Activated CD8-positive, alpha-beta memory T cell treated with anti-CD3 and anti-CD28 coated beads, Interleukin-2, amount 50 U/mL, for 1 hour (primary cell): ENCODE measurements around the gene CRHR1.
"Not testable (repeated sequence)": the region's sequence is repeated elsewhere in the genome, so short reads cannot be mapped to it uniquely, and the experiment has no call there.

ENCODE experiments used
- DNase-seq: peaks from one replicate; pipeline ENCODE4 v3.0.0-alpha.2; 2020; ENCODE audit errors: extremely low read depth

The CRHR1 gene

DNA sequence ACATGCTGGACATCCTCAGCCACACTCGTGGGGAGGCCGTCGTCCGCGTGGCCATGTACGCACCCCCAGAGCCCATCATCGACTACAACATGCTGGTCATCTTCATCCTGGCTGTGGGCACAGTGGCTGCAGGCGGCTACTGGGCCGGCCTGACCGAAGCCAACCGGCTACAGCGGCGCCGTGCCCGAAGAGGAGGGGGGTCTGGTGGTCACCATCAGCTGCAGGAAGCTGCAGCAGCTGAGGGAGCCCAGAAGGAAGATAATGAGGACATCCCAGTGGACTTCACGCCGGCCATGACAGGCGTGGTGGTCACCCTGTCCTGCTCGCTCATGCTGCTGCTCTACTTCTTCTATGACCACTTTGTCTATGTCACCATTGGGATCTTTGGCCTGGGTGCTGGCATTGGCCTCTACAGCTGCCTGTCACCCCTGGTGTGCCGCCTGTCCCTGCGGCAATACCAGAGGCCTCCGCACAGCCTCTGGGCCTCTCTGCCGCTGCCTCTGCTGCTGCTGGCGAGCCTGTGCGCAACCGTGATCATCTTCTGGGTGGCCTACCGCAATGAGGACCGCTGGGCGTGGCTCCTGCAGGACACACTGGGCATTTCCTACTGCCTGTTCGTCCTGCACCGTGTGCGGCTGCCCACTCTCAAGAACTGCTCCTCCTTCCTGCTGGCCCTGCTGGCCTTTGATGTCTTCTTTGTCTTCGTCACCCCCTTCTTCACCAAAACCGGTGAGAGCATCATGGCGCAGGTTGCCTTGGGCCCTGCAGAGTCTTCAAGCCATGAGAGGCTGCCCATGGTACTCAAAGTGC, 61.5 kb downstream of the CRHR1 start:
- no peak for DNase-seq

DNA sequence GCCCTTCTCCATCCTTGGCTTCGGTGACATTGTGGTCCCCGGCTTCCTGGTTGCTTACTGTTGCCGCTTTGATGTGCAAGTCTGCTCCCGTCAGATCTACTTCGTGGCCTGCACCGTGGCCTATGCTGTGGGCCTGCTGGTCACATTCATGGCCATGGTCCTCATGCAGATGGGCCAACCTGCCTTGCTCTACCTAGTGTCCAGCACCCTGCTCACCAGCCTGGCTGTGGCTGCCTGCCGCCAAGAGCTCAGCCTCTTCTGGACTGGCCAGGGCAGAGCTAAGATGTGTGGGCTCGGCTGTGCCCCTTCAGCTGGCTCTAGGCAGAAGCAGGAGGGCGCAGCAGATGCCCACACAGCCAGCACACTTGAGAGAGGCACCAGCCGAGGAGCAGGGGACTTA, 62.1 kb downstream of the CRHR1 start:
- no peak for DNase-seq

DNA sequence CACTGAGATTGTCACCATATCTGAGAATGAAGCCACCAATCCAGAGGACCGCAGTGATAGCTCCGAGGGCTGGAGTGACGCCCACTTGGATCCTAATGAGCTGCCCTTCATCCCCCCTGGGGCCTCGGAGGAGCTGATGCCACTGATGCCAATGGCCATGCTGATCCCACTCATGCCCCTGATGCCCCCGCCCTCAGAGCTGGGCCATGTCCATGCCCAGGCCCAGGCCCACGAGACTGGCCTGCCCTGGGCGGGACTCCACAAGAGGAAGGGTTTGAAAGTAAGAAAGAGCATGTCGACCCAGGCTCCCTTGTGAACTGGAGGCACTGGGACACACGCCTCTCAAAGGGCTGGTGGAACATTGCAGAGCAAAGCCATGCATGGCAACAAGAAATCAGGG, 62.5 kb downstream of the CRHR1 start:
- no peak for DNase-seq

DNA sequence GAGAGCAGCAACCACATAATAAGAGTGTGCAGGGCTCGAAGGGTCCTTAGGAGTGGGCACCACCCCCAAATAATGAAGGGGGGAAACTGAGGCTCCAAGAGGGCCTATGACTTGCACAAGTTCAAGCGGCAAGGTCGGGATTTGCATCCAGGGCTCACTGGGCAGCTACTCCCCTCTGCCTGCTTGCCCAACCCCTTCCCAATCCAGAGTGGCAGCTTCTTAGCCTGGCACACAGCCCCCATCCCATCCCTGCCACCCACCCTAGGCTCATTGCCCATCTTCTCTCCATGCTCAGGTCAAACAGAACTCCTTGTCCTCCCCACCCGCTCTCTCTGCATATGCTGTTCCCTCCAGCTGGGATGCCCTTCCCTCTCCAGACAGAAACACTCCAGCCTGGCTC, 63.0 kb downstream of the CRHR1 start:
- DNase-seq: no peak

DNA sequence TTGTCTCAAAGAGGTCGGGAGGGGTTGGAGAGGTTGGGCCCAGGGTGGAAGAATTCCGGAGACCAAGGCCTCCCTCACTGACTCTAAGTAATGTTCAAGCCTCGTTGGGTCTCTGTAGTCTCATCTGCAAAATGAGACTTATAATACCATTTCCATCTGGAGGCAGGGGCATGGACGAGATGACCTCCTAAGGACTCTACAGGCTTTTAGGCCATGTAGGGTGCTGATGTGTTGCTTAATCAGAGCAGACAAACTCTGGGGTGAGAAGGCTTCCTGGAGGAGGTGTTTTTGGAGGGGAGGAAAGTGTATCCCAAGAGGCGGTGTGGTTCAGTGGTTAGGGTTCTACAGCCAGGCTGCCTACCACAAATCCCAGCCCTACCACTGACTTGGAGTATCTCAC, 63.6 kb downstream of the CRHR1 start:
- no peak for DNase-seq

DNA sequence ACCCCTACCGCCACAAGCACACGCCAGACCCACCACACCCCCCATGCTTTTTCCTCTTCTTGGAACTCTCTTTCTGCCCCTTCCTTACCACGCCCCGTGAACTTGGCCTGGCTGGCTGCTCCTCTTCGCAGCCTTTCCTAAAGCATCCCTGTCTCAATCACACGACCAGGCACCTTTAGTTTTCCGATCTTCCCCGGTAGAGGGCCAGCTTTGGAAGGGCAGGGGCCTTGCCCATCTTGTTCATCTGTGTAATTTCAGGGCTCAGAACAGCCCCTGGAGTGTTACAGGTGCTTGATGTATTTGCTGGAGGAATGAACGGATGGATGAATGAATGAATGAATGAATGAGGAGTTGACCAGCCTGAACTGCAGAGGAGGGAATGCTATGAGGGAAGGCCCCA, 64.3 kb downstream of the CRHR1 start:
- DNase-seq: no peak

DNA sequence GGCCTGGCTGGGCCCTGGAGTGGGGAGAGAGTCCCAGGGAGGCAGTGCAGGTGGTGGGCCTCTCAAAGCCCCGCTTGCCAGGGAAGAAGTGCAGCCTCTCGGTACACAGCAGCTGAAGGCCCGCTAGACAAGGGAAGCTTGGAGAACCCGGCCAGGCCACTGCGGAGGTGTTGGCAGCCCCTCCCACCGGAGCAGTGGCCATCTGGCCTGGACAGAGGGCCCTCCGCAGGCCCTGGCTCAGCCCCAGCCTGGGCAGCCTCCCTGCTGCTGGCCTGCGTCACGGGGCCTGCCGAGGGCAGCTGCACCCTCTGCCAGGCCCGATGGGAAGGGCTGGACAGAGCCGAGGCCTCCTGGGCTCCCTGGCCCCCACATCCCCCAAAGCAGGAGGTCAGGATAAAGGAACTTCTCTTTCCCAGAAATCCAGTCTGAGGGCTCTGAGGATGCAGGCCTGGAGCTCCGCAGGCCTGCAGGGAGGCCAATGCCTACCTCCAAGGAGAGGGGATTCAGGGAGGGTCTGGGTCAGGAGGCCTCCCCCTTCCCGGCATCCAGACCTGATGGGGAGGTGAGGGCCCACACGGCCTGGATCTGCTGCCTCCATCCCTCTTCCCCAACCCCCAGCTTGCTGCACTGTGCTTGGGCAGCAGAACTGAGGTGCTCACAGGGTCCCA, 64.9 kb downstream of the CRHR1 start:
- DNase-seq: no peak

DNA sequence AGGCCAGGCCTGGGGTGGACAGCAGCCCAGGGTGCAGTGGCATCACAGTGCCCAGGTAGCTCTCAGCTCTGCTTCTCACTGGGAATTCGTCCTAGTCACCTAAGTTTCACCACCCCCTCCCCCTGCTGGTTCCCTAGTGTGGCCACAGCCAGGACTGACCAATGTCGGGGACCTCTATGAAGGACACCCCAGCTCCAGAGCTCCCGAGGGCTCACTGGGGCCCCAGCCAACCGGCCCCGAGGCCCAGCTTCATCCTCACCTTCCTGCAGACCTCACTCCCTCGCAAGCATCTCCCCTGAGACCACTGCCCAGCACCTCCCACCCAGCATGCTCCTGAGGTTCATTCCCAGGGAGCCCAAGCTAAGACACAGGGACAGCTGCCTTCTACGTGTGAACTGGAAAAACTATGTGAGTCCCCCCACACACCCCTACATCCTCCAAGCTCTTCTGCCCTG, 65.4 kb downstream of the CRHR1 start:
- DNase-seq: no peak

DNA sequence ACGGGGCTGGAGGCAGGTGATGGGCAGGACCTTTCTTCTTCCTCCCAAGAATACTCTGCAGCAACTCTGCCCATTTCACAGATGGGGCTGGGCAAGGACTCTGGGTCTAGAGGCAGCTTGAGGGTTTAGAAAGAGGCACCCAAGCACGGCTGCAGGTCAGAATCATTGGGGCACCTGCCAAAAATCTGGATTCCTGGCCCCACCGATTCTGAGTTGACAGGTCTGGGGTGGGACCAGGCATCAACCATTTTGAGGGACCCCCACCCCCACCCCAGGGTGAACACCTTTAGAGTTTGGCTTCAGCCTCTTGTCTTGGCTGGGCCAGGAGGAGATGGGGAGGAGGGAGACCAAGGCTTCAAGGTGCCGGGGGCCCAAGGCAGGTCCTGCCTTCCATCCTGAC, 65.9 kb downstream of the CRHR1 start:
- no peak for DNase-seq

DNA sequence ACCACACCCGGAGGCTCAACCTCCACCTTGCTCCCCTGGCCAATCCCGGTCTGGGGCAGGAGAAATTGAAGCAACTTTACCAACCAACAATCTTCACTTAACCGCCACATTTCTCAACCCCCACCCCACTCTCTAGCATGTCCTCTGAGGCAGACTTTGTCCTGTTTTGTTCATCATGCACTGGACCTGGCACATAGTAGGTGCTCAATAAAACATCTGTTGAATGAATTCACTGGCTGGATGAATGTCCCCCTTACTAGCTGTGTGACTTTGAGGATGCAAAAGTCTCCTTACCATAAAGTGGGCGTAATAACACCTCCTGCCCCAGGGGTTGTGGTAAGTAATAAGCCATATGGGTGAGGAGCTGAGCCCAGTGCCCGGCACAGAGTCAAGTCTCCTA, 66.3 kb downstream of the CRHR1 start:
- DNase-seq: no peak

DNA sequence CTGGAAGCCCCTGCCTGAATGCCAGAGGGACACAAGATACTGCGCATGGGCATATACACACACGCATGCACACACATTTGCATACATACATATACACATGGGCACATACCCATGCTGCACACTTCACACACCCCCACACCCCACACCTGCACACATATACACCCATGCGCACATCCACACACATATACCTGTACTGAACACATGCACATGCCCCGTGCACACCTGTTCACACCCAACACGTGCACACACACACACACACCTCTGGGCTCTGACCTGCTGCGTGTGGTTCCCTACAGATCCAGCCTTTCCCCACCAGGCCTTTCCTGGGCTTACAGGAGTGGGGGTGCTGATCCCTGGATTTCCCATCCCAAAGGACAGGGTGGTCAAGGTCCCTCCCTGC, 66.9 kb downstream of the CRHR1 start:
- DNase-seq: no peak

DNA sequence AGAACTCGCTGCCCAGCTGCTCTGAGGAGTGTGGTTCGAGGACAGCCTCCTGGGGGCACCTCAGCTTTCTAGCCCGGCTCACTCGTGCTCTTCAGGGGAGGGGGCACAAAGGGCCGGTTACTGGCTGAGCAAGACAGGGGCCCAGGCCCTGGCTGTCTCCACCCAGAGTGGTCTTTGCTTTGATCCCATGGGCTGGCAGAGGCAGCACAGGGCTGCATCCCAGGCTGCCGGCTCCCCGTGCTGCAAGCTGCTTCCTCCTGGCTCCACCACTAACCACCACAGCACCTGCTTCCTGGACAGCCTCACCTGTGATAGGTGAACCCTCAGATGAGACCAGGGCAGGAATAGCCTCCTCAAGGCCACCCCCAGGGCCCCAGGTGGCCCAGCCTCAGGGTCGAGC, 67.3 kb downstream of the CRHR1 start:
- DNase-seq: no peak

DNA sequence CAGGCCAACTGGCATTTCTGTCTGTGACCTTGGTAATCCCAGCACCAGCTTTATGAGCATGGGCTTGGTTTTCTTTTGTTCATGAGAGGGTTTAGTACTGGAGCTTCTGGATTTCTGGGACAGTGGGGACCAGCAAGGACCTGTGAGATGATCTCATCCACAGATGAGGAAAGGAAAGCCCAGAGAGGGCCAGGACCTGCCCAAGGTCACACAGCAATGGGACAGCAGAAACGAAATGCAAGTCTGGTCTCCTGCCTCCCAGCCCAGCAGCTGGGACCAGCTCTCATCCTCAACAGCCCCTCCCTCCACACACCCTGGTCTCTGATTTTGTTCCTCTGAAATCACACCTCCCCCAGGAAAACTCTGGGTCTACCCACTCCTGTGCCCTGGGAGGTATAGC, 67.8 kb downstream of the CRHR1 start:
- no peak for DNase-seq

DNA sequence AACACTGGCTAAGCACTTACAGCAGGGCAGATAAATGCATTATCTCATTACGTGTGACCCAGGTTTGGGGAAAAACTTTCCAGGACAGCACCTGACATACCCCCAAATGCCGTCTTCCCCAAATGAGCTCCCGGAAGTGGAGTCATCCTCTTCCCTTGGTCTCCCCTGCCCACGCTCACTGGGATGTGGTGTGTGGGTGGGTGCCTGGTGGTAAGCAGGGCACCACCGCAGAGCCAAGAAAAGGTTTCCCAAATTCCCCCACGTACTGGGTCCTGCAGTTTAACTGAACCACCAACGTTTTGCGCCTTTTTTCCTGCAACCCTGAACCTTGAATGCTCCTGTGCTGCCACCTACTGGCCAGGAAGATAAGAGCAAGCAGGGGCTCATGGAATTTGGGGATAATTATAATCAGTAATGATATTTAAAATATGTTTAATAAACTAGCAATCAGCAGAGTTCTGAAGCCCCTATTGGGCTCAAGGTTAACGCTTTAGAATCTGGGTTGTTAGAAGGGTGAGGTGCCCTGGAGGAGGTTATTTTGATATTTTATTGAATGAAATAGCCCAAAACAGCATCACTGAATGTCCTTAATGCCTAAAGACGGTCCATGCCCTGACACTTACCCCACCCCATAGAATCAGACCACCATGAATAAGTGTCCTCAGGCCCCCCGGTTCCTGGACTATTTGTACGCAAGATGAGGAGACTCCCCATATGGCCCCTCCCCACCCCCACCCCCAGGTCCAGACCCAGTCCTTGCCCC, 68.6 kb downstream of the CRHR1 start:
- DNase-seq: peak; percentile 14

DNA sequence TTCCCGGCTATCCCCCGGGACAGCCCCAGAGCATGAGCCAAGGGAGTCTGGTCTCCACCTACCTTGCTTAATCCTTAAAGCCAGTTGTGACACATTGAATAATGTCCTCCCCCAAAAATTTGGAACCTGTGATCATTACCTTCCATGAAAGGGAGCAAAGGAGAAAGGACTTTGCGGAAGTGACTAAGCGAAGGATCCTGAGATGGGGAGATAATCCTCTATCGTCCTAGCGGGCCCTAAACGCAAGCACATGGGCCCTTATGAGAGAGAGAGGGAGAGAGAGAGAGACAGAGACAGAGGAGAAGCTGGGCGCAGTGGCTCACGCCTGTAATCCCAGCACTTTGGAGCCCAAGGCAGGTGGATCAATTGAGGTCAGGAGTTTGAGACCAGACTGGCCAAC, 70.1 kb downstream of the CRHR1 start:
- DNase-seq: no peak

DNA sequence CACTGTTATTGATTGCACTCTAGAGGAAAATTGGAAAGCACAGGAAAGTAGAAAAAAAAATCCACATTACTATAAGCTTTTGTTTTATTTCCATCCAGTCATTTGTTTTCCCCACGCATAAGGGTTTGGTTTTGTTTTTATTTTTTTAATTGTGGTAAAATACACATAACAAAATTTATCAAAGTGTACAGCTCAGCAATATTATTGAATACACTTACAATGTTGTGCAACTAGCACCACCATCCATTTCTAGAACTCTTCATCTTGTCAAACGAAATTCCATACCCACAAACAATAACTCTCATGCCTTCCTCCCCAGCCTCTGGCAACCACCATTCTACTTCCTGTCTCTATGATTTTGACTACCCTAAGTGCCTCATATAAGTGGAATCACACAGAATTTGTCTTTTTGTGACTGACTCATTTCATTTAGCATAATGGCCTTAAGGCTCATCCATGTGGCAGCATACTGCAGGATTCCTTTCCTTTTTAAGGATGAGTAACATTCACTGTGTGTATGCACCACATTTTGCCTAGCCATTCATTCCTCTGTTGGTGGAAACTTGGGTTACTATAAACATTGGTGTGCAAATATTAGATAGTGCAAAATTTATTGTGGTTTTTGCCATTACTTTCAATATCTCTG, 71.7 kb downstream of the CRHR1 start:
- no peak for DNase-seq

DNA sequence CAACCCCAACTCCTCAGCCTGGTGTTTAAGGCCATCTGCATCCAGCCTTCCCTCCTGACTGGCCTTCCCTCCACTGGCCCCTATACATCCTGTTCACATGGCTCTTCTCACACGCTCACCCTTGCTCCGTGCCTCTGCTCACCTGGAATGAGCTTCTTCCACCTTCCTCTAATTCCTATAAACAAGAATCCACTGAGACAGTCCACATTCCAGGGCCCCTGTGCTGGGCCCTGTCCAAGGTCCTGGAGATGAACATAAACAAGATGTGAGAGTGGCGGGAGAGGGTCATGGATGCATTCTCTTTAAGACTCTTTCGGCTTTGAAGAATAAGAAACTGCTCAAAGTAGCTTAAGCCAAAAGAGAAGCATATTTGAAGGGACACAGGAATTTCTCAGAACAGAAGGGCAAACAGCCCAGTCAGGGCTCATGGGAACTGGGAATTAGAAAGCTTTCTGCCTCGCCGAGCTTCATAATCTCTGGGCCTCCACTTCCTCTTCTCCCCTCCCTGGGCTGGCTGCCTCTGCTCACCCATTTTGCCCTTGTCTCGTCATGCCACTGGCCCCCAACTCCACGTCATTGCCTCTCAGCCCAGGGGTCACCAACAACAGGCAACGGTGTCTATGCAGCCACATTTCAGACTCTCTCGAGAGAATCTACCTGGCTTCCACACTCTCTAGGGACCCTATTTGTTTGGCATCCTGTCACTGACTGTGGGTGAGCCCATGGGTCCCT, 74.0 kb downstream of the CRHR1 start:
- DNase-seq: no peak

DNA sequence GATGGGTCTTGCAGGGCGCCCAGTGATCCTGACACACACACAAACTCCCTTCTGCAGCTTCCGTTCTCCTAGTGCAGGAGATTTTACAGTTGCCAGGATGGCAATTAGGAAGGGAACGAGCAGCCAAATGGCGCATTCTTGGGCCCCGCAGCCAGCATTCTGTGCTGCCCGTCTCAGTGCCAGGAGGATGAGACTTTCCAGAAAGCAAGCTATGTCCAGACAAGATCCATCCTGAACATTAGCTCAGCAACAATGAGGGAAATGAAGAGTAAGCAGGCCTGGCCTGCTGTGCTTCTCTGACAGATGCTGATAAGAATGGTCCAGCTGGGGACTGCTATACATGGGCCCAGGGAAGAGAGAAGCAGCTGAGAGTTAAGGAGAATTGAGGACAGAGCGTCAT, 77.0 kb downstream of the CRHR1 start:
- DNase-seq: no peak

DNA sequence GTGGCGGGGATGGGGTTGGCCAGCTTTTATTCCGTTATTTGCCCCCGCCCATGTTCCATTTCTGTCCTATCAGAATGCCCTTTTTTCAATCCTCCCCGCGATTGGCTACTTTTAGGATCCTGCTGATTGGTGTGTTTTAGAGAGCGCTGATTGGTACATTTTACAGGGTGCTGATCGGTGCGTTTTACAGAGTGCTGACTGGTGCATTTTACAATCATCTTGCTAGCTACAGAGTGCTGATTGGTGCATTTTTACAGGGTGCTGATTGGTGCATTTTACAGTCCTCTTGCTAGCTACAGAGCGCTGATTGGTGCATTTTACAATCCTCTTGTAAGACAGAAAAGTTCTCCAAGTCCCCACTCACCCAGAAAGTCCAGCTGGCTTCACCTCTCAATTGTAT, 78.0 kb downstream of the CRHR1 start:
- DNase-seq: not testable (repeated sequence)

DNA sequence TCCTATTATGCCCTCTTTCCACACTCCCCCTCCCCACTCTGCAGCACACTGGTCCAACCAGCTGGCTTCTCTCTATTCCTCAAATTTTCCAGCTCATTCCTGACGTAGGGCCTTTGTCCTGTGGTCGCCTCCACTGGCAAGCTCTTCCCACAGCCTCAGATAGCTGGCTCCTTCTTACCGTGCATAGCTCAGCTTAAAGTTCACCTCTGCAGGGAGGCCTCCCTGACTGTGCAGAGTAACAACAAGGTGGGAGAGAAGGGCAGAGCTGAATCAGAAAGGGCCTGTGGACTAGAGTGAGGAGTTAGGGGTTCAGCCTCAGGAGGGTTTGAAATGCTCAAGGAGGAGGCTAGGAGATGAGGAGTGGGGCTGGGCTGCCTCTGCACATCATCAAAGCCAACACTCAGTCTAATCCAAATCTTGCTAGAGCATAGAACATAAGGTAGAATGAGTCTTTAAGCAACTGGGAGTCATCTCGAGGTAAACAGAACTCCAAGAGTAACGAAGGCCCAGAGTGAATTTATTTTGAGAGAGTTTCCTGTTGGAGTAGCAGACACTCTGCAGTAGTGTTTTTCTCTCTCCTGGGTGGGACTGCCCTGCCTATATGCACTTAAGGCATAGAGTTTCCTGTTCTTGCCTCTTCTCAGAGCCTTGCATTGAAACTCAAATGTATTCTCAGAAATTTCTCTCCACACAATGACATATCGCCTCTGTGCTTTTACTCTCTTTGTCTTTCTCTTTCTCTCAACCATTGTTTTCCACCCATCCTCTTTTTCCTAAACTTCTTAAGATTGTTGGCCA, 79.9 kb downstream of the CRHR1 start:
- no peak for DNase-seq

DNA sequence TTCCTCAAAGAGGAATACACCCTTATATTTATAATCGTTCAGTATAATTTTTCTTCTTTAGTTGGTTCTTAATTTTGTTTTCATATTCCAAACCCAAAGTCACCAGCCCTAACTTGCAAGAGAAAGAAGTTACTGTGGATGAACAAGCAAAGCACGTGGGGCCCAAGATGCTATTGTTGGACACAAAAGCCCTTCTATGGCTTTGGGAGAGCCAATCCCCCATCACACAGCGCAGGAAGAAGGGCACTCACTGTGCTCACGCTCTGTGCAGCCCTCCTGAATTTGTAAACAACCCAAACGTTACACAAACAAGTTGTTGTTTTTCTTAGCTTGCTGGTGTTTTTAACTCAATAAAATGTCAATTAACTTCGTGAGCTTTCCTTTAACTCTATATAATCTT, 83.1 kb downstream of the CRHR1 start:
- no peak for DNase-seq
